OCI-LY1 (cell line): ENCODE measurements around the gene GJA1.

Source experiments
- H2AFZ ChIP-seq: fragments of 200-600 bp; sonication (generic), shearing (Covaris generic); 2 replicates; pipeline ENCODE4 v1.6.0; 2014; ENCODE audit warnings: antibody characterized with exemption, mild to moderate bottlenecking, low read length
- H3F3A ChIP-seq: fragments of 200-600 bp; sonication (generic), shearing (Covaris generic); 2 replicates; pipeline ENCODE4 v1.6.0; 2014; ENCODE audit warnings: mild to moderate bottlenecking, antibody characterized with exemption, low read length, moderate library complexity; ENCODE audit not compliant: insufficient read depth
- H3K27ac ChIP-seq: fragments of 200-600 bp; sonication (generic); 2 replicates; pipeline ENCODE4 v1.5.1; 2014; ENCODE audit warnings: low read length, mixed run types, mild to moderate bottlenecking, low read depth; ENCODE audit not compliant: poor library complexity, severe bottlenecking
- H3K27me3 ChIP-seq: fragments of 200-600 bp; sonication (generic); 2 replicates; pipeline ENCODE4 v1.6.0; 2014; ENCODE audit warnings: antibody characterized with exemption, mild to moderate bottlenecking, low read length, moderate library complexity; ENCODE audit not compliant: insufficient read depth
- H3K36me3 ChIP-seq: fragments of 200-600 bp; sonication (generic); 2 replicates; pipeline ENCODE4 v1.6.1; 2014; ENCODE audit warnings: mild to moderate bottlenecking, antibody characterized with exemption, low read length, moderate library complexity, mixed read lengths; ENCODE audit not compliant: insufficient read depth
- H3K4me1 ChIP-seq: fragments of 200-600 bp; sonication (generic); 2 replicates; pipeline ENCODE4 v1.5.1; 2014; ENCODE audit warnings: mild to moderate bottlenecking, low read length, moderate library complexity; ENCODE audit not compliant: insufficient read depth, severe bottlenecking
- H3K4me2 ChIP-seq: fragments of 200-600 bp; sonication (generic), shearing (Covaris generic); 2 replicates; pipeline ENCODE4 v1.6.1; 2014; ENCODE audit warnings: low read length
- H3K4me3 ChIP-seq: fragments of 200-600 bp; sonication (generic); 2 replicates; pipeline ENCODE4 v1.5.1; 2014; ENCODE audit warnings: low read length, low read depth, mild to moderate bottlenecking, mixed read lengths; ENCODE audit not compliant: poor library complexity, severe bottlenecking
- H3K79me2 ChIP-seq: fragments of 200-600 bp; shearing (Covaris generic); 2 replicates; pipeline ENCODE4 v1.6.1; 2016; ENCODE audit warnings: mixed run types, low read length, mixed read lengths; ENCODE audit not compliant: insufficient read depth
- H3K9ac ChIP-seq: fragments of 200-600 bp; sonication (generic), shearing (Covaris generic); 2 replicates; pipeline ENCODE4 v1.6.1; 2014; ENCODE audit warnings: mild to moderate bottlenecking, low read length, mixed read lengths
- H3K9me2 ChIP-seq: fragments of 200-600 bp; sonication (generic), shearing (Covaris generic); 2 replicates; pipeline ENCODE4 v1.6.1; 2014; ENCODE audit warnings: low read depth, mild to moderate bottlenecking, low read length, mixed read lengths
- H3K9me3 ChIP-seq: fragments of 200-600 bp; shearing (Covaris generic); 2 replicates; pipeline ENCODE4 v1.6.1; 2014; ENCODE audit warnings: low read length, mixed read lengths
- H4K20me1 ChIP-seq: fragments of 200-600 bp; sonication (generic), shearing (Covaris generic); 2 replicates; pipeline ENCODE4 v1.6.0; 2016; ENCODE audit warnings: mild to moderate bottlenecking, low read length; ENCODE audit not compliant: insufficient read depth
- CTCF ChIP-seq: fragments of 200-600 bp; sonication (generic), shearing (Covaris generic); IDR thresholded peaks from 2 replicates; pipeline ENCODE4 v1.5.1; 2017; ENCODE audit warnings: mild to moderate bottlenecking, antibody characterized with exemption, low read length, moderate library complexity, mixed read lengths
- EZH2 ChIP-seq: fragments of 200-600 bp; sonication (generic), shearing (Covaris generic); IDR thresholded peaks from 2 replicates; pipeline ENCODE4 v1.8.0; 2017; ENCODE audit warnings: borderline replicate concordance, mixed run types, mild to moderate bottlenecking, antibody characterized with exemption, low read length, moderate library complexity, mixed read lengths

Gene GJA1

GRCh38 chr6:121436960-121437850 is 1.8 kb downstream of the GJA1 start:
- Histone ChIP-seq H3K4me1 (no peaks in the 10 kb centered on the region), H3K27ac (no peak overlapping the region), H2AFZ (no peak overlapping the region), H3K4me3 (no peak overlapping the region), H3K36me3 (no peaks in the 10 kb centered on the region), H3K79me2 (no peaks in the 10 kb centered on the region), H3K9ac (no peak overlapping the region), H3K9me3 (no peaks in the 10 kb centered on the region), H3F3A (no peaks in the 10 kb centered on the region), H4K20me1 (no peaks in the 10 kb centered on the region), H3K27me3 (no peaks in the 10 kb centered on the region), H3K4me2 (no peak overlapping the region), H3K9me2 (no peaks in the 10 kb centered on the region)
- TF ChIP-seq EZH2 (no peak), CTCF (no peak)

- Histone ChIP-seq H3K36me3 (no peaks in the 10 kb centered on the region), H3K79me2 (no peaks in the 10 kb centered on the region), H3K27ac (no peak overlapping the region), H3K4me3 (no peak overlapping the region), H3K27me3 (no peaks in the 10 kb centered on the region), H3K4me1 (no peaks in the 10 kb centered on the region), H3K4me2 (no peak overlapping the region), H4K20me1 (no peaks in the 10 kb centered on the region), H3K9ac (no peak overlapping the region), H3K9me3 (no peaks in the 10 kb centered on the region), H2AFZ (no peak overlapping the region), H3F3A (no peaks in the 10 kb centered on the region), H3K9me2 (no peaks in the 10 kb centered on the region)
- TF ChIP-seq EZH2: no peak
- TF ChIP-seq CTCF: no peak
These were observed 2.6 kb downstream of the GJA1 start for GRCh38 chr6:121437851-121438651.

GRCh38 chr6:121438869-121439268 is 3.4 kb downstream of the GJA1 start:
- no peaks in the 10 kb centered on the region for H4K20me1 ChIP-seq
- H3F3A ChIP-seq: no peaks in the 10 kb centered on the region
- no peak overlapping the region for H2AFZ ChIP-seq
- H3K36me3 ChIP-seq: no peaks in the 10 kb centered on the region
- H3K9ac ChIP-seq: no peak overlapping the region
- H3K9me3 ChIP-seq: no peaks in the 10 kb centered on the region
- H3K4me1 ChIP-seq: no peaks in the 10 kb centered on the region
- no peak overlapping the region for H3K4me2 ChIP-seq
- H3K9me2 ChIP-seq: no peaks in the 10 kb centered on the region
- H3K4me3 ChIP-seq: no peak overlapping the region
- H3K27ac ChIP-seq: no peak overlapping the region
- no peaks in the 10 kb centered on the region for H3K27me3 ChIP-seq
- TF ChIP-seq EZH2 (no peak), CTCF (no peak)
- H3K79me2 ChIP-seq: no peaks in the 10 kb centered on the region
